ENCODE results near the gene PIEZO2.

Gene PIEZO2

GRCh38 chr18:11051462-11051861, 97.9 kb downstream of the PIEZO2 start:
- no peak for DNase-seq (ENCODE audit: low spot score)
- H3K27ac ChIP-seq, result no peak overlapping the region
- ChIA-PET CTCF (interaction anchor here (0.7 kb wide), 1 partner anchor 18 kb away, joined by 3 read pairs; no protein-coding TSS in a partner anchor), POLR2A (ENCODE audit: low non-redundant PET) (no interaction called here)
- TF ChIP-seq CTCF (conservative IDR thresholded peaks at IDR 0.05; ENCODE audit: low read depth), result no peak

GRCh38 chr18:11050966-11051365, 98.4 kb downstream of the PIEZO2 start:
- ChIA-PET POLR2A (ENCODE audit: low non-redundant PET) (no interaction called here), CTCF (no interaction called here)
- DNase-seq (ENCODE audit: low spot score), result no peak
- no peak overlapping the region for H3K27ac ChIP-seq
- TF ChIP-seq CTCF (conservative IDR thresholded peaks at IDR 0.05; ENCODE audit: low read depth), result no peak

GRCh38 chr18:11047817-11048216, 101.6 kb downstream of the PIEZO2 start:
- ChIA-PET POLR2A (ENCODE audit: low non-redundant PET) (no interaction called here), CTCF (no interaction called here)
- DNase-seq (ENCODE audit: low spot score), result no peak
- no peak overlapping the region for H3K27ac ChIP-seq
- no peak for TF ChIP-seq CTCF (conservative IDR thresholded peaks at IDR 0.05; ENCODE audit: low read depth)

GRCh38 chr18:11047156-11047555, 102.2 kb downstream of the PIEZO2 start:
- CTCF ChIA-PET, result no interaction called here
- TF ChIP-seq CTCF (conservative IDR thresholded peaks at IDR 0.05; ENCODE audit: low read depth), result no peak
- DNase-seq (ENCODE audit: low spot score), result no peak

GRCh38 chr18:11046140-11046539, 103.2 kb downstream of the PIEZO2 start:
- ChIA-PET POLR2A (ENCODE audit: low non-redundant PET) (no interaction called here), CTCF (interaction anchor here (0.6 kb wide), 1 partner anchor 195 kb away, joined by 3 read pairs; no protein-coding TSS in a partner anchor)
- DNase-seq (ENCODE audit: low spot score), result no peak
- no peak for TF ChIP-seq CTCF (conservative IDR thresholded peaks at IDR 0.05; ENCODE audit: low read depth)
- no peak overlapping the region for H3K27ac ChIP-seq

More at GRCh38 chr18:11047156-11047555, 102.2 kb downstream of the PIEZO2 start:
- POLR2A ChIA-PET (ENCODE audit: low non-redundant PET), result no interaction called here
- no peak overlapping the region for H3K27ac ChIP-seq

GRCh38 chr18:11043694-11044093, 105.7 kb downstream of the PIEZO2 start:
- H3K27ac ChIP-seq, result no peak overlapping the region
- ChIA-PET CTCF (no interaction called here), POLR2A (ENCODE audit: low non-redundant PET) (no interaction called here)
- DNase-seq (ENCODE audit: low spot score), result no peak
- no peak for TF ChIP-seq CTCF (conservative IDR thresholded peaks at IDR 0.05; ENCODE audit: low read depth)

- no peak for TF ChIP-seq CTCF (conservative IDR thresholded peaks at IDR 0.05; ENCODE audit: low read depth)
- H3K27ac ChIP-seq, result no peak overlapping the region
- ChIA-PET CTCF (interaction anchor here (1.6 kb wide), 1 partner anchor 191 kb away, joined by 12 read pairs; no protein-coding TSS in a partner anchor), POLR2A (ENCODE audit: low non-redundant PET) (no interaction called here)
- no peak for DNase-seq (ENCODE audit: low spot score)
Measured at GRCh38 chr18:11042247-11042646, 107.1 kb downstream of the PIEZO2 start.
